ENCODE data around the gene VPREB3.
A peak's percentile ranks its signal among the peaks of the same experiment; 100 is the strongest.

The VPREB3 gene

DNA sequence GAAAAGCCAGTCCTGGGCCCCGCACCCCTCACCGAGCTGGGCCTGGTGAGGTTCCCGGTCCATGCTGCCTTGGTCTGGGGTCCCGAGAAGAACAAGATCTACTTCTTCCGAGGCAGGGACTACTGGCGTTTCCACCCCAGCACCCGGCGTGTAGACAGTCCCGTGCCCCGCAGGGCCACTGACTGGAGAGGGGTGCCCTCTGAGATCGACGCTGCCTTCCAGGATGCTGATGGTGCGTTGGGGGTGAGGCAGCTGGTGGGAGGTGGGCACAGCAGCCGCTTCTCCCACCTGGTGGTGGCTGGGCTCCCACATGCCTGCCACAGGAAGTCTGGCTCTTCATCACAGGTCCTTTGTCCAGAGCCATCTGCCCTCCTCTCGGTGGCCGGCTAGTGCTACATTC lies 28.0 kb upstream of the VPREB3 start:
- DNase-seq = no peak

DNA sequence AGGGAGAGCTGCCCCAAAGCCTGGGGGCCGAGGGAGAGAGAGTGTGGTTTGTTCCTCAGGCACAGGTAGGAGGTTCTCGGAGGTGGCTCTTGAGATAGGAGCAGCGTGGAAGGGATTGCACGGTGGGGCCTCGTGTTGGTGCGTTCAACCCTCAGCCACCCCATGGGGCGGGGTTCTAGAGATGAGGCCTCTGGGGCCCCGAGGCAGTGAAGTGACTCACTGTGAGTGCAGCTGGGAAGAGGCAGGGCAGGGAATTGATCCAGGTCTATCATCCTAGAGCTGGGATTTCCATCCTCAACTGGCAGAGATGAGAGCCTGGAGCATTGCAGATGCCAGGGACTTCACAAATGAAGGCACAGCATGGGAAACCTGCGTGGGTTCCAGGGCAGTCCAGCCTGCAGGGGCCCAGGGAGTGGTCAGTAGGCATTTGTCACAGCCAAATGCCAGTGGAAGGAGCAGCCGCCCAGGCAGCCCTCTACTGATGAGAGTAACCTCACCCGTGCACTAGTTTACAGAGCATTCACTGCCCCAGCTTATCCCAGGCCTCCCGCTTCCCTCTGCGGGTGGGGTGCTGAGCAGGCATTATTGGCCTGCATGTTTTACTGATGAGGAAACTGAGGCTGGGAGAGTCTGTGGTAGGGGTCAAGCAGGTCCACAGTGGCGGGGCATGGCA lies 27.4 kb upstream of the VPREB3 start:
- no peak for DNase-seq

DNA sequence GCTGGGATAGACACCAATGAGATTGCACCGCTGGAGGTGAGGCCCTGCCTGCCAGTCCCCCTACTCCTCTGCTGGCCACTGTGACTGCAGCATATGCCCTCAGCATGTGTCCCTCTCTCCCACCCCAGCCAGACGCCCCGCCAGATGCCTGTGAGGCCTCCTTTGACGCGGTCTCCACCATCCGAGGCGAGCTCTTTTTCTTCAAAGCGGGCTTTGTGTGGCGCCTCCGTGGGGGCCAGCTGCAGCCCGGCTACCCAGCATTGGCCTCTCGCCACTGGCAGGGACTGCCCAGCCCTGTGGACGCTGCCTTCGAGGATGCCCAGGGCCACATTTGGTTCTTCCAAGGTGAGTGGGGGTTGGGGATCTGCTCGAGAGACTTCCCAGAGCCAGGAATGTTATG lies 26.8 kb upstream of the VPREB3 start:
- DNase-seq = no peak

DNA sequence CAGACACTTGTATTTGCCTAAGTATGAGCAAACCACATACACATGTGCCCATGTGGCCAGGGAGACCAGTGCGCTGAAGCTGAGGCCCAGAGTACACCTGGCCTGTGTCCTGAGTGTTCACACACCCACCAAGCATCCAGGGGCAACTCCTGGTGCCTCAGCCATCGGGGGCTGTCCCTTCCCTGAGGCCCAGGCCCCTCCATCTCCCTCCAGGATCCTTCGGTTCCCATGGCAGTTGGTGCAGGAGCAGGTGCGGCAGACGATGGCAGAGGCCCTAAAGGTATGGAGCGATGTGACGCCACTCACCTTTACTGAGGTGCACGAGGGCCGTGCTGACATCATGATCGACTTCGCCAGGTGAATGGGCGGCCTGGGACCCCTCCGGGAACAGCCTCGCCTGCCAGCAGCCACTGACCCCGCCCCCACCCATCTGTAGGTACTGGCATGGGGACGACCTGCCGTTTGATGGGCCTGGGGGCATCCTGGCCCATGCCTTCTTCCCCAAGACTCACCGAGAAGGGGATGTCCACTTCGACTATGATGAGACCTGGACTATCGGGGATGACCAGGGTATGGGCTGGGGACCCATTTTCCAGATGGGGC lies 26.0 kb upstream of the VPREB3 start:
- no peak for DNase-seq

DNA sequence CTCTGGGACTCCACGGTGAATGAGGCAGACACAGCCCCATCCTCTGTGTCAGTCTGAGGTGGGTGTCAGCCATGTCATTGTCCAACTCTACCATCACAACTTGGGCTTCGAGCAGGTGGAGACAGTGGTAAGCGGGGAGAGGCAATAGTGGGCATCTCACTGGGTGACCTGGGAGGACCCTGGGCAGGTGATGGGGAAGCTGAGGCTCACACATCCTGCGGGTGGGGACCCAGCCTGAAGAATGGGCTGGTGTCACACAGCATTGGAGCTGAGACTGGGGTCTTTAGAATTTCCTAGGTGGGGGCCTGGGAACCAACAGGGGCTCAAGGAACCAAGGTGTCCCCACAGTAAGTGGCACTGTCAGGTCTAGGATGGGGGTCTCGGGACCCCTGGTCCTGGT lies 25.5 kb upstream of the VPREB3 start:
- DNase-seq = no peak

DNA sequence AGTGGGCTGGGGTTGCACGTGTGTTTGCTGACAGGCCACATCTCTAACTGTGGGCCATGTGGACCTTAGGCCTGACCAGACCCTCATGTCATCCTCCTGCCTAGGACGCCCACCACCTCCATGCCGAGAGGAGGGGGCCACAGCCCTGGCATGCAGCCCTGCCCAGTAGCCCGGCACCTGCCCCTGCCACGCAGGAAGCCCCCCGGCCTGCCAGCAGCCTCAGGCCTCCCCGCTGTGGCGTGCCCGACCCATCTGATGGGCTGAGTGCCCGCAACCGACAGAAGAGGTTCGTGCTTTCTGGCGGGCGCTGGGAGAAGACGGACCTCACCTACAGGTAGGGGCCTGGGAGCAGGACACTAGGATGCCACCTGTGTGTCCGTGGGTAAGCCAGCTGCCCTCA lies 24.9 kb upstream of the VPREB3 start:
- DNase-seq = no peak

DNA sequence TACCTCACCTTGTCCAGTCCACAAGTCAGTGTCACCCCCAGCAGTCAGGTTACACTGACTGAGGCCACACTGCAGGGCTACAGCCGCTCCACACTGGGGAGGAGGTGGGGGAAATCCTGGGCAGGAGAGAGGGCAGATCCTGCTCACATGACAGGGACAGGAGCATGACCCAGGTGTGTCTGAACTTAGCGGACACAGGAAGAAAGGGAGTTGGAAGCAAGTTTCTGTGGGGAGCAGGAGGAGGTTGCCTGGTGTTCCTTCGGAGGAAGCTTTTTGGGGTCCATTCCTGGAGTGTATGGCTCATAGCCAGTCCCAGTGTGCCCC lies 24.3 kb upstream of the VPREB3 start:
- no peak for DNase-seq

DNA sequence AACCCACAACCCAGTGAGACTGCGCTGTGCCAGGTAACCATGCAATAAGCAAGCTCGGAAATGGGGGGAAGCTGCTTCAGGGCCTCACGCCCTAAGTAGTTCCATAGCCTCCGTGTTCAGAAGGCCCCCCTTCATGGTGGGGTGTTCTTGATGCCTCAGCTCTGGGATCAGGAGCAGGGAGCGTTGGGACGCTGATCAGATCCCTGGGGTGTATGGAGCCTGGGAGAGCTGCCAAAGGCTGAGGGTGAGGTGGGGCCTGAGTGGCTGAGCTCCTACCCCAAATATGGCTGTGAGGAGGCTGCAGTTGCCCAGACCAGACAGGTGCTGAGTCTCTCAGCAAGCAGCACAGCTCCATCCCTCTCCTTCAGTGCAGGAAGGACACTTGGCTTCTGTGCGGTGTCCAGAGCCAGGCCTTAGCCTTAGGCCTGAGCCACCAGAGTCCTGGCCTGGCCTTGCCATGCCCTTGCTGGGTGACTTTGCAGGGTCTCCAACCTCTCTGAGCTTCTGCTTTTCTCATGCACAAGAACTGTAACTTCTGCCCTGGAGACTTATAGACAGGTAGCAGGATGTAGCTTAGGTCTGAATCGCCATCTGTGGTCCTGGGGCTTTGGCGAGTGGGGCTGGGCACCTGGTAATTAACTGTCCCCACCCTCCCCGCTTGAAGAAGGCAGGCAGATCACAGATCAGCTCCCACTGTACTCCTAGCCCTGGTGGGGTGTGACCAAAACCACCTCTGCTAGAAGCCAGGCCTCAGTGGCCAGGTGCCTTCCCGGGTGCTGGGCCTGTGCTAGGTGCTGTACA lies 23.8 kb upstream of the VPREB3 start:
- DNase-seq = no peak

DNA sequence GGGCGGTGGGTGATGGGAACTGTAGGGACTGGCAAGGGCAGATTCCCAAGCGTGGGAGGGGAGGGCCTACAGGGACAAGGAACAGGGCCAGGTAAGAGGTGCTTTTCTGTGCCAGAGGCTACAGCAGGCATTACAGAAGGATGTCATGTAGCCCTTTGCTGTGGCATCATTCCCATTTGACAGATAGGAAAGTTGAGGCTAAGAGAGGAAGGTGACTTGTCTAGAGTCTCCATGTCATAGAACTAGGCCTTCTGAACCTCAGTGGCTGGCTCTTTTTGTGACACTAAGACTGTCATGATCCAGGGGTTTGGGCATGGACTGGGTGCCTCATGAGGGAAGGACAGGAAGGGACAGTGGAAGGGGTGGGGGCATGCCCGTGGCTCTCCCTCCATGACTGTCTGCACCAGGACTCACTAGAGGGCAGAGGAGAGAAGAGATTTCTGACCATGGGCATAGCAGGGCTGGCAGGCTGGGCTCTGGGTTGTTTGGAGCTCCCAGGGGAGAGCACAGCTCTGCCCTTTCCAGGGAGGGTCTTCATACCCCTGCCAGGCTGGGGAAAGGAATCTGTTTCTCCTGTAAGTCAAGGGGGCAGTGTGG lies 21.7 kb upstream of the VPREB3 start:
- no peak for DNase-seq

DNA sequence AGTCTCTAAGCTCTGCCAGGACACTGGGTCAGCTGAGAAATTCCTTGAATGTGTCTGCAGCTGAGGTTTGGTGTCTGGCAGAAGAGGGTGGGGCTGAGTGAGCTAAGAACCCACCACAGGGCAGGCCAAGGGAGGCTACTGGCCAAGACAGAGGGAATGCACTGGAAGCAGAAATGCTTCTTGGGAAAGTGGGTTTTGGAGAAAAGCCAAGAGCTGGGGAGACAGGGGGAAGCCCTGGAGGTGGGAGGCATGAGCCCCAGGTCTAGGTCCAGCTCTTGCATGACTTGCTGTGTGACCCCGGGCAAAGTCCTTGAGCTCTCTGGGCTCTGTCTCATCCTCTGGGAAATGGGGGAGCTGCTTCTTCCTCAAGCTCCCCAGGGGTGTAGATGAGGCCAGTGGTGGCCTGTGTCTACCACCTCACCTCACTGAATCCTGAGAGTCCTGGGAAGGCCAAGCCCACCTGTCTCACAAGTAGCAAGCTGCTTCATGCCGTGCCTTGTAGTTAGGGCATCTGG lies 20.8 kb upstream of the VPREB3 start:
- DNase-seq = no peak

DNA sequence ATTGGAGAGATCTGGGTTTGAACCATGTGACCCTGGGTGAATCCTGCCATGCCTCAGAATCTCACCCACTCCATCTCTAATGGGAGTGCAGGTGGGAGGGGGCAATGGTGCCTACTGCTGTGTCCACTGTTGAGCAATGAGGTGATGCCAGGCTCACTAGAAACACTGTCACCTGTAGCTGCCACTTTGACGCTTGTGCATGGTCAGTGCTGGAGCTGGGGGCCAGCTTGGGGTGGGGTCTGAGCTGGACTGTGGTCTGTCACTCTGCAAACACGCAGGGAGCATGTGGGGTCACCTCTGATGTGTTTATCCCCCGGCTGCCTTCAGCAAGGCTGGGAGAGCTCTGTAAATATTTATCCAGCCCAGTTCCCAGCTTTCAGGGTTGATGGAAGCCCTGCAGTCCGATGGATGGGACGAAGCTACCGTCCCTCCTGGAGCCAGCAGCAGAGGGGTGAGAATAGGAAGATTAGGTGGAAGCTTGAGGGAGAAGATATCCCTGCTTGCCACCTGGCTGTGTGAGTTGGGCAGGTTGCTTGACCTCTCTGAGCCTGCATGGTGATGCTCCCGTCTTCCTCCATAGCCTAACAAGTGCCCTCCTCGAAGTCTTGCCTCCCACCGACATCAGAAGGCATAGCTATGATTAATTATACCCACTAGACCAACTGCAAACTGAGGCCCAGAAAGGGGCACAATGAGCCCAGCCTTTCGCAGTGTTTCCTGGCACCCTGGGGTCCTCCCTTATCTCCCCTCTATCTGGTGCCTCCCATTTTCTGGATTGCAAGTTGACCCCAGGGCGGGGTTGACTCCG lies 20.1 kb upstream of the VPREB3 start:
- no peak for DNase-seq

DNA sequence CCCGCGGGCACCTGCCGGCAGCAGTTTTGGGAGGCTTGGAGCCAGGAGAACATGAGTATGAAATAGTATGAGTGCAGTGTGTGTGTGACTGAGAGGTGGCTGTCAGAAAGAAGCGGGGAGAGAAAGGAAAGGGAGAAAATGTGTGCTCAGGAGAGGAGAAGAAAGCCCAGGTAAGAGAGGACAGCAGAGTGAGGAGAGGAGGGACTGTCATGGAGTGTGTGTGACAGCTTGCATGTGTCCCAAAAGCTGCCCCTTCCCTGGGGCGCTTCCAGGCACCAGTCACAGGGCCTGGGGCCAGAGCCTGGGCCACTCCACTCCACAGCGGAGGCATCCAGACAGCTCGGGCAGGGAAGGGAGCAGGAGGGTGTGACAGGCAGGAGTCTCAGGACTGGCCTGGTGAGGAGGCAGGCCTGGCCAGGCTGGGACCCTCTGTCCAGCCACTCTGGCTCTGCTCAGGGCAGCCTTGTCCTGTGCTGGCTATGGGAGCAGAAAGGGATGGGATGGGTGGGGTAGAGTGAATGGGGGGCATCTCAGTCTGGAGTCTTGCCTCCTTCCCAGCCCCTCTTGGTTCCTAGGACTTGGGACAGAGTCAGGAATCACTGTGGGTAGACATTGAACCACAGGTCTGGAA lies 19.4 kb upstream of the VPREB3 start:
- no peak for DNase-seq

DNA sequence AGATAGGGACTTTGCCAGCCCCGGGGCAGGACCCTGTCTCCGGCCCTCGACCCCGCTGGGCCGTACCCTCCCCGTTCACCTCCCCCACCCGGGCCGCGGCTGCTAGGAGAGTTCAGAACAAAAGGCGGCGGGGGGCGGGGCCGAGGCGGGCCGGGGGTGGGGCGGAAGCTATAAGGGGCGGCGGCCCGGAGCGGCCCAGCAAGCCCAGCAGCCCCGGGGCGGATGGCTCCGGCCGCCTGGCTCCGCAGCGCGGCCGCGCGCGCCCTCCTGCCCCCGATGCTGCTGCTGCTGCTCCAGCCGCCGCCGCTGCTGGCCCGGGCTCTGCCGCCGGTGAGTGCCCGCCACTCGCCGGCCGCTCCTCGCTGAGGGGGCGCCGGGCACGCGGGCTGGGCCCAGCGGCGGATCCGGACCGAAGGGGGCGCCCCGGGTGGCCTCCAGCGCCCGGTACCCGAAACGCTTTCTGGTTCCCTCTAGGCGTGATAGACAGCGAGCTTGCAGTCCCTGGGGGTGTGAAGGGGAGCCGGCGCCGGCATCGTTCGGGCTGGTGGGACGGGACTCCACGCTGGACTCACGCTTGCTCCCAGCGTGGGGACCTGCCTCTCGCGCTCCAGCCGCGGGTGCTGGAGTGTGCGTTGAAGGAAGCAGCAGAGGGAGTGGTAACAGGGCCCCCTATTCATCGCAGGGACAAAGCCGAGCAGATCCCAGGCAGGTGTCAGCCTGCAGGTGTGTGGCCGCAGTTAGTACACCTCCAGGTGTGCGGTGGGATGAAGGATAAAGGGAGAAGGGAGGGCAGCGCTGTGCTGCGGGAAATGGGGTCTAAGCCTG lies 18.6 kb upstream of the VPREB3 start, which contains the start of gene MMP11:
MMP11 (plus strand) TSS at position 201 of the 825 bp plus-strand sequence; CDS start at position 223, 22 bp downstream.
- peak; percentile 47 for DNase-seq

DNA sequence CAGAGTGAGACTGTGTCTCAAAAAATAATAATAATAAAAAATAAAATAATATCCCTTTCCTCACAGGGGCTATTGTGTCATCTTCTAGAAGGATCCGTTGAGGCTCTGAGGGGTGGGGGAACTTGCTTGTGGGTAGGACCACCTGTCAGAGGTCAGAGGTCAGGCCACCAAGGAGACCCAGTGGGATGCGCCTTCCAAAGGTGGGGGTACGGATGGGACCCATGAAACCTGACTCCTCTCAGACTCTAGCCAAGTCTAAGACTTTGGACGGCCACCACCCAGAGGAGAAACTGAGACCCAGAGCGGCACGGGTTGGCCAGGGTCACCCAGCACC lies 18.1 kb upstream of the VPREB3 start:
- DNase-seq = no peak

DNA sequence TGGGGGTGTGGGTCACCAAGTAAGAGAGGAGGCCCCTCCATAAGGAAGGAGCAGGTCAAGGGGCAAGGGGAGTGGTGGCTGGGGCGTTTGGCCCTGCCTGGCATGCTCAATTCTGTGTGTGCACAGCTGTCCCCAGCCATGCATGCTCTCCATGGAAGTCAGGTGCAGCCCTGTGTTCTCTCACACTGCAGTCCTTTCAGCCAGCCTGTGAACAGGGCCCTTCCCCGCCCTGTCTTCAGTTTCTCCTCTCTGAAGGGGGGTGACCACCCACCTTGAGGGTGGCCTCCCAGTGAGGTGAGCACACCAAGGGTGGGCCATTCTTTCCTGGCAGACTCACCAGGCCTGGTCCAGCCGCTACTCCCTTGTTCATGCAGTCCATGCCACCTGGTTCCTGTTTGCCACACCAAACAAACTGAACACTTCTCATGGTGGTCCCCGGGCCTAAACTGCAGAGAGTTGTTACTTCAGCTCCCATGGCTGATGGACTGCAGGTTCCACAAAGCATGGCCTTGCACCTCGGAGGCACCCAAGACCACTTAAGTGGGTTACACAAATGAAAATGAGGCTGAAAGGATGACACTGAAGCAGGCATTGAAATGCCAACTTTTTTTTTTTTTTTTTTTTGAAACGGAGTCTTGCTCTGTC lies 15.2 kb upstream of the VPREB3 start:
- no peak for DNase-seq

DNA sequence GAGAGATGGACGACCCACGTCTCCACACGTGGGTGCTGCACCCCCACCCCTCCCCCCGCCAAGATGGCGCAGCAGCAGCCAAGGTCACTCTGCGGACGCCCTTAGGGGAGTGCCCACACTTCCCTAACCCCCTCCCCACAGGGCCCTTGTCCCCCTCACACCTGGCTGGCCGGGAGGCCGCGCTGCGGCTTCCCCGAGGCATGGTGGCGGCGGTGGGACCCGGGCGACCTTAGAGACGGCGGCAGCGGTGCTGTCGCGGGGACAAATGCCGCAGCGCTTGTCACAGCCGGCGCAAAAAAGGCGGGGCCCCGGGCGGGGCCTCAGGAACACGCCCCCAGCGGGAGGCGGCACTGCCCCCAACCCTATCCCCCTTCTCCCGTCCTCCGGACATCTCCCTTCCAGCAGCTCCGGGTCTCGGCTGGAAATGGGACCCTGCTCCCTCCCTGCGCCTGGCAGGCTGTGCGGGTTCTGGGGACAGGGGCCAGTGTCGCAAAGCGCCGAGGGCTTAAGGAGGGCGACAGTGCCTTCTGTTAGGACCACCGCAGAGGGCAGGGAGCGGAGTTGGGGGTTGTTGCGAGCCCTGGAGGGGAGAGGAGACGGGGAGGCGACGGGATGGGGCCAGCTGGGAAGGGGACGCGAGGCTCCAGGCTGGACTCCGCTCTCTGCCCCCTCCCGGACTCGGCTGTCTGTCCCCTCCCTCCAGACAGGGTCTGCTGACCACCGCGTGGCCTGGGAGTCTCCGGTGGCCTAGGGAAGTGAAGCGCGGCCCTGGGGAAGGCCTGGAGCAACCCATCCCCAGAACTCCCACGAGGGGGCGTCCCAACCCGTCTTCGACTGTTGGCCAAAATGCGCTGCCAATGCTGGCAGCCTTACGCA lies 13.7 kb upstream of the VPREB3 start, which contains the start of gene CHCHD10:
CHCHD10 (minus strand) TSS at position 300 of the 876 bp plus-strand sequence; CDS start at position 202, 98 bp downstream.
- DNase-seq = peak; percentile 64

DNA sequence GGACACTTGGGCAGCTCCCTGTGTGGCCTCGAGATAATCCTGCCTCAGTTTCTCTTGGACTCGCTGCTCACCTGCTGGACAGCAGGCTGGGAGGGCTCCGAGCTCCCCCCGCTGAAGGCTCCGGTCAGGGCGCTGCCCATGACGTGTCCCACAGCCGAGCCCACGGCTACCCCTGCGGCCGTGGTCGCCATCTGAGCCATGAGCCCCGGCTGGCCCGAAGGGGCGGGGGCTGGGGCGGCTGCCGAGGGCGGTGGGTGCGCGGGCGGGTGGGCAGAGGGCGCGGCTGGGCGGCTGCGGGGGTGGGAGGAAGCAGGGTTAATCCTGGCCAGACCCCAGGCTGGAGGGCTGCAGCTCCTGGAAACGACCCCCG lies 13.1 kb upstream of the VPREB3 start:
- no peak for DNase-seq

DNA sequence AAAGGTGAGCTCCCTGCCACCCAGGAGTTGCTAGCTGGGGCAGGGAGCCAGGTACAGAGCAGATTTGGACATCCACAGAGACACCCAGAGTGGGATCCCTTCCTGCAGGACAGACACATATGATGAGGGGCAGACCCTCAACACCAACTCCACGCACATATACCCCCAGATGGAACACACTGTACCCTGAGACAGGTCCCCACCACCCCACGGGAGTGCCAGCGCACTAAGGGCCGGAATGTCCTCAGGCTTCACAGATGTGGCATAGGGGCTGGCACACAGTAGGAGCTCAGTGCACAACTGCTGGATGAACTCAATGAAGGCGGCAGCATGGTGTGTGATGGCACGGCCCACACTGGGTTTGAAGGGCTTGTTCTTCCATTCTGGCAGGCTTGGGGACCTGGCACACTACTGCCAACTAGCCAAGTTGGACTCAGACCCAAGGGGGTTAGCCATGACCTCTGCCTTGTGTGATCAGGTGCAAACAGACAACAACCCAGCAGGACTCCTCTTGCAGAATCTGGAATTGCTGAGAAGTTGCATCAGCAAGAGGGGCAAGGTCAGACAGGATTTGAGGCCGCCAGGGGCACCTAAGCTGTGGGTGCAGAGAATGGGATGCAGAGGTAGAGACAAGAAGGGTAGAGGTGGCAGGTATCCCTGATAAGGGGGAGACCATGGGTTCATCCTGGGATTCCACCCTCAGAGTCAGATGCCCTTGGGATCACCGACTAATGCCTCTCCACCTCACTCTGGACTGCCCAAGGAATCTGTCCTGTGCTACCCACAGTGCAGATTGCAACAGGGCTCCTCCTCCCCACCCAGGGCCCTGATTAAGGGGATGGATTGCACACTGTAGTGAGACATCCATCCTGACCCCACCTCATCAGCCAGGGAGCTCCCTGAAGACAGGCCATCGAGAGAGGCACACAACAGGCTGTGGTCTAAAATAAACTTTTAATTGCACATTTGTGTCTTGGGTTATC lies 11.0 kb upstream of the VPREB3 start:
- DNase-seq = no peak

DNA sequence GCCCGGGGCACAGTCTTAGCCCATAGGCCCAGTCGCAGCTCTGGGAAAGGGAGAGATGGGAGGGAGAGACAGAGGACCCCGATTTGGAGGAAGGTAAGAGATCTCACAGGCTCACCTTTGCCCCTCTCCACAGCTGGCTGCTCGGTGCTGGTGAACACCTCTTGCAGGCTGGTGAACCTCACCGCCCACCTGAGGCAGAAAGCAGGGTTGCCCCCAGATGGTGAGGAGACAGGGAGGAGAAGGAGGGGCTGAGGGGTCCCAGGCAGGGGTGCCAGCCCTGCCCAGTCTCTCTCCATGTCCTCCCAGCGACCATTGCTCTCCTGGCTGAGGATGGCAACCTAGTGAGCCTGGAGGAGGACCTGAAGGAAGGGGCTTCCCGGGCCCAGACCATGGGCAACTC lies 9.7 kb upstream of the VPREB3 start:
- DNase-seq = no peak

All from NCI-H1105 (cell line).